GM12878 (cell line): ENCODE measurements around the gene KLLN. TPM values are rescaled to one million over a fixed set of nuclear protein-coding genes. Genes with fewer than 3 reads are reported as not detected.
A peak's percentile ranks its signal among the peaks of the same experiment; 100 is the strongest.

ENCODE experiments used
- BCLAF1 ChIP-seq: fragments of 450-650 bp; IDR thresholded peaks from 2 replicates; pipeline ENCODE4 v1.6.1; 2017; ENCODE audit warnings: antibody characterized with exemption, mild to moderate bottlenecking, moderate library complexity
- CEBPB ChIP-seq, 2 experiments: fragments of 150-350 bp in 1 of 2; IDR thresholded peaks; 2 replicates each; pipeline ENCODE4 v1.6.1; 2012 to 2014; ENCODE audit warnings: low read depth in 2 of 2, low read length in 2 of 2, borderline replicate concordance in 1 of 2, inconsistent platforms in 1 of 2
- E2F4 ChIP-seq: IDR thresholded peaks from 2 replicates; pipeline ENCODE4 v1.6.1; 2012; ENCODE audit warnings: low read depth, low read length, improper control_type of control experiment
- LARP7 ChIP-seq: fragments of 450-650 bp; IDR thresholded peaks from 2 replicates; pipeline ENCODE4 v1.6.1; 2017; ENCODE audit warnings: mild to moderate bottlenecking
- MAX ChIP-seq: IDR thresholded peaks from 2 replicates; pipeline ENCODE4 v1.6.1; 2012; ENCODE audit warnings: low read depth, low read length, improper control_type of control experiment
- RELB ChIP-seq: fragments of 450-650 bp; IDR thresholded peaks from 2 replicates; pipeline ENCODE4 v1.6.1; 2017; ENCODE audit warnings: low read depth, mild to moderate bottlenecking, moderate library complexity
- TCF12 ChIP-seq: IDR thresholded peaks from 2 replicates; pipeline ENCODE4 v1.6.1; 2011; ENCODE audit warnings: low read depth, mild to moderate bottlenecking, low read length
- ZBED1 ChIP-seq: IDR thresholded peaks from 2 replicates; pipeline ENCODE4 v1.6.1; 2016; ENCODE audit warnings: borderline replicate concordance
- ZBTB33 ChIP-seq: fragments of 450-650 bp; IDR thresholded peaks from 2 replicates; pipeline ENCODE4 v1.6.1; 2017; ENCODE audit warnings: mild to moderate bottlenecking
- ZNF207 ChIP-seq: fragments of 450-650 bp; IDR thresholded peaks from 2 replicates; pipeline ENCODE4 v1.6.1; 2014; ENCODE audit warnings: antibody characterized with exemption, mild to moderate bottlenecking, borderline replicate concordance
- ZNF384 ChIP-seq: IDR thresholded peaks from 2 replicates; pipeline ENCODE4 v1.6.1; 2012; ENCODE audit warnings: low read depth, mild to moderate bottlenecking, low read length, improper control_type of control experiment, borderline replicate concordance
- ZNF687 ChIP-seq: fragments of 450-650 bp; IDR thresholded peaks from 2 replicates; pipeline ENCODE4 v1.6.1; 2017; ENCODE audit warnings: mild to moderate bottlenecking, moderate library complexity
- ZZZ3 ChIP-seq: IDR thresholded peaks from 2 replicates; pipeline ENCODE4 v1.6.1; 2011; ENCODE audit warnings: low read depth; ENCODE audit not compliant: control insufficient read depth, insufficient read length
- polyA plus RNA-seq, 11 experiments: library from polyadenylated mRNA; depleted of rRNA in 4 of 11; unstranded in 6 of 11; stranded (reverse) in 5 of 11; fragments of >200 nt; fragmentation: Nextera tagmentation in 4 of 11; fragmentation: Illumina TruSeq in 1 of 11; extraction: Ambion mirVana in 4 of 11; extraction: Trizol in 1 of 11; gene quantifications; 1 replicate in 1 of 11; 2 replicates in 10 of 11; pipeline versions ENCODE4 v1.2.1 to v1.2.3, GENCODE V29; 2011 to 2016; ENCODE audit warnings: inconsistent platforms in 2 of 11, missing spikeins in 2 of 11, low read depth in 1 of 11
- total RNA-seq, 4 experiments: library from RNA; depleted of rRNA in 3 of 4; stranded (reverse); fragments of >200 nt in 3 of 4; fragmentation: Illumina TruSeq in 1 of 4; extraction: Trizol in 1 of 4; gene quantifications; 2 replicates each; pipeline versions ENCODE4 v1.2.1 to v1.2.3, GENCODE V29; 2013 to 2021

The KLLN gene
- total and polyA plus RNA-seq, 10 of the 15 experiments (the other 5 are each of a cell fraction or from before 2014, with no cell fraction given) = 0.87 to 2.2 (median 1.7) TPM

- TF ChIP-seq ZZZ3 = no peak
- peak; percentile 51; the same call in 1 of the 2 replicates for TF ChIP-seq ZNF687
- no peak for TF ChIP-seq CEBPB (IDR thresholded peaks at IDR 0.05; ENCODE audit: borderline replicate concordance in 1 of 2, low read depth in 2 of 2, low read length in 2 of 2)
- TF ChIP-seq LARP7 = 0 out of 2 replicates have a peak, but pooled peaks have one; percentile 61
- TF ChIP-seq ZNF384 = no peak
- 0 out of 2 replicates have a peak, but pooled peaks have one; percentile 21 for TF ChIP-seq ZBED1
- TF ChIP-seq BCLAF1 = no peak
- peak; percentile 93 for TF ChIP-seq ZNF207
- TF ChIP-seq E2F4 = peak; percentile 28; the same call in 1 of the 2 replicates
- TF ChIP-seq ZBTB33 = no peak
- peak; percentile 73 for TF ChIP-seq MAX
- peak; percentile 66; the same call in 1 of the 2 replicates for TF ChIP-seq TCF12
- TF ChIP-seq RELB = peak; percentile 96
Measured at GRCh38 chr10:87861953-87862678, 1.2 kb downstream of the KLLN start (continued).
